Fibroblast of villous mesenchyme (primary cell): ENCODE data around the gene PGAM2. TPM values are rescaled to one million over a fixed set of nuclear protein-coding genes. Genes with fewer than 3 reads are reported as not detected.
"Not testable (repeated sequence)": the region's sequence is repeated elsewhere in the genome, so short reads cannot be mapped to it uniquely, and the experiment has no call there.

Source experiments
- DNase-seq: peaks from one replicate; pipeline ENCODE4 v3.0.0-alpha.2; 2010; ENCODE audit warnings: low read depth
- H3K4me3 ChIP-seq: 2 replicates; pipeline ENCODE4 v1.5.1; 2011; ENCODE audit warnings: low read depth, mild to moderate bottlenecking, low read length
- CTCF ChIP-seq: IDR thresholded peaks from 2 replicates; pipeline ENCODE4 v1.5.1; 2012; ENCODE audit warnings: low read depth, mild to moderate bottlenecking, low read length; ENCODE audit not compliant: insufficient read depth
- total RNA-seq: library from RNA; depleted of rRNA; stranded (reverse); fragments of >200 nt; gene quantifications from 2 replicates; pipeline ENCODE4 v1.2.3, GENCODE V29; 2012

PGAM2 gene
- total RNA-seq, 1 donor = under 0.01 TPM

GRCh38 chr7:44046321-44047061 lies 18.9 kb downstream of the PGAM2 start:
- H3K4me3 ChIP-seq = no peak overlapping the region
- TF ChIP-seq CTCF = no peak
- DNase-seq = no peak

- no peak for TF ChIP-seq CTCF
- no peak for DNase-seq
- H3K4me3 ChIP-seq = peak overlapping the region; percentile 86
Observed at GRCh38 chr7:44045226-44046014, 19.9 kb downstream of the PGAM2 start.

GRCh38 chr7:44044315-44045225 lies 20.8 kb downstream of the PGAM2 start, which contains the start of gene DBNL:
Gene DBNL (plus strand): TSS chr7:44044702. CDS start chr7:44044738, 36 bp downstream.
- peak within 1 kb of the TSS; percentile 86 for H3K4me3 ChIP-seq
- DNase-seq = peak; percentile 87
- TF ChIP-seq CTCF = no peak

DNA sequence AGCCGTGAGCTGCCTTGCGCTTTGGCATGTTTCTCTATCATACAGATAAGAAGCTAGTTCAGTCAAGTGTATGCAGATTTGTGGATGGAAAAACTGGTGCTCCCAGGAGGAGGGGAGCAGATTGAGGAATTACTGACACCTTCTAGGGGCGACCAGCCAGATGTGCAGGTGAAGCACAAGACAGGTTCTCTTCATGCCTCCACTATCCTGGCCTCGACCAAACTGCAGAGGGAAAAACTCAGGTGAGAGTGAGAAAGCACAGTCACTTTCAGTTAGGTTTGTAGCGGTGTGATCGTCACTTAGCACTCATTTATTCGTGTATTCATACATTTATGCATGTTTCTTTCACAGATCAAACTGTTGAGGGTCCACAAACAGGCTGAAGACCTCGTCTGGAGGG lies 21.5 kb downstream of the PGAM2 start:
- no peak for DNase-seq
- H3K4me3 ChIP-seq = peak overlapping the region; percentile 86
- TF ChIP-seq CTCF = no peak

DNA sequence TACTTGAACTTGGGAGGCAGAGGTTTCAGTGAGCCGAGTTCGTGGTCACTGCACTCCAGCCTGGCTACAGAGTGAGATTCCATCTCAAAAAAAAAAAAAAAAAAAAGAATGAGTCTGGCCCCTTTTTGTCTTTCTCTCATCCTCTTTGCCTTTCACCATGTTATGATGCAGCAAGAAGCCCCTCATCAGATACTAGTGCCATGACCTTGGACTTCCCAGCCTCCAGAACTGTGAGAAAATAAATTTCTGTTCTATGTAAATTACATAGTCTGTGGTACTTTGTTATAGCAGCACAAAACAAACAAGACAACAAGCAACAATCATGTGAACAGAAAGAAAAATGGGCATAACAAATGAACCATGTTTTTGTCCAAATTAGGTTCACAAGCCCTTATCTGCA lies 23.1 kb downstream of the PGAM2 start:
- no peak for TF ChIP-seq CTCF
- H3K4me3 ChIP-seq = no peak overlapping the region
- DNase-seq = no peak

- not testable (repeated sequence) for DNase-seq
- TF ChIP-seq CTCF = peak; percentile 6
- H3K4me3 ChIP-seq = peak overlapping the region; percentile 30
Observed at GRCh38 chr7:44040493-44040891, 24.9 kb downstream of the PGAM2 start.

- H3K4me3 ChIP-seq = not testable (repeated sequence)
Observed at GRCh38 chr7:44039800-44040492, 25.4 kb downstream of the PGAM2 start.

GRCh38 chr7:44038961-44039558 lies 26.3 kb downstream of the PGAM2 start:
- H3K4me3 ChIP-seq = peak overlapping the region; percentile 49
- DNase-seq = peak; percentile 89

More at GRCh38 chr7:44039800-44040492, 25.4 kb downstream of the PGAM2 start:
- not testable (repeated sequence) for DNase-seq

DNA sequence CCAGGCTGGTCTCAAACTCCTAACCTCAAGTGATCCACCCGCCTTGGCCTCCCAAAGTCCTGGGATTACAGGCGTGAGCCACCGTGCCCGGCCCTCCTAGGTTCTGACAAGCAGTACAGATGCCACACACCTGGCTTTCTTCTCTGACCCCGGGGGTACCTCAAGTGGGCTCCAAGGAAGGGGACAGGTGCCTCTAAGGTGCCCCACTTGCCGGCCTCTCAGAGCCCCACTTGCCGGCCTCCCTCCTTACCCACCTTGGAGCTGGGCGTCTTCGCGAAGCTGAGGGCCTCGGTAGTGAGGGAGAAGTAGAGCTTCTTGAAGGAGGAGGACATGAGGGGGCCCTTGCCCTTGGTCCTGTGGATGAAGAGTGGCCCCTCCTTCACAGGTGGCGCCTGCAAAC lies 26.8 kb downstream of the PGAM2 start:
- not testable (repeated sequence) for DNase-seq, H3K4me3 ChIP-seq
